ENCODE results near the gene SNED1.

GRCh38 chr2:240990726-240991377 lies 7.6 kb upstream of the SNED1 start:
- TF ChIP-seq, protein P1, sequence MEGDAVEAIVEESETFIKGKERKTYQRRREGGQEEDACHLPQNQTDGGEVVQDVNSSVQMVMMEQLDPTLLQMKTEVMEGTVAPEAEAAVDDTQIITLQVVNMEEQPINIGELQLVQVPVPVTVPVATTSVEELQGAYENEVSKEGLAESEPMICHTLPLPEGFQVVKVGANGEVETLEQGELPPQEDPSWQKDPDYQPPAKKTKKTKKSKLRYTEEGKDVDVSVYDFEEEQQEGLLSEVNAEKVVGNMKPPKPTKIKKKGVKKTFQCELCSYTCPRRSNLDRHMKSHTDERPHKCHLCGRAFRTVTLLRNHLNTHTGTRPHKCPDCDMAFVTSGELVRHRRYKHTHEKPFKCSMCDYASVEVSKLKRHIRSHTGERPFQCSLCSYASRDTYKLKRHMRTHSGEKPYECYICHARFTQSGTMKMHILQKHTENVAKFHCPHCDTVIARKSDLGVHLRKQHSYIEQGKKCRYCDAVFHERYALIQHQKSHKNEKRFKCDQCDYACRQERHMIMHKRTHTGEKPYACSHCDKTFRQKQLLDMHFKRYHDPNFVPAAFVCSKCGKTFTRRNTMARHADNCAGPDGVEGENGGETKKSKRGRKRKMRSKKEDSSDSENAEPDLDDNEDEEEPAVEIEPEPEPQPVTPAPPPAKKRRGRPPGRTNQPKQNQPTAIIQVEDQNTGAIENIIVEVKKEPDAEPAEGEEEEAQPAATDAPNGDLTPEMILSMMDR (IDR thresholded peaks at IDR 0.05), result no peak
- no peak for TF ChIP-seq POLR2A (IDR thresholded peaks at IDR 0.05)
